Prostate gland (tissue), 2 donors: ENCODE results near the gene GTF3C2. TPM values are rescaled to one million over a fixed set of nuclear protein-coding genes. Genes with fewer than 3 reads are reported as not detected.

Experiments
- DNase-seq: peaks from one replicate; pipeline ENCODE4 v3.0.0-alpha.2; 2019; ENCODE audit warnings: low spot score
- H3K27ac ChIP-seq, 2 donors: fragments of 200-600 bp; sonication (generic); 2 replicates each; pipeline ENCODE4 v1.5.1; 2017 to 2019
- H3K27me3 ChIP-seq: fragments of 200-600 bp; sonication (generic); replicated peaks from 2 replicates; pipeline ENCODE4 v1.5.1; 2019; ENCODE audit not compliant: insufficient read depth
- H3K36me3 ChIP-seq, 2 donors: fragments of 200-600 bp; sonication (generic); 1 replicate in 1 of 2; 2 replicates in 1 of 2; pipeline versions ENCODE4 v1.5.1 to v1.8.1; 2017 to 2019
- H3K4me1 ChIP-seq: fragments of 200-600 bp; sonication (generic); replicated peaks from 2 replicates; pipeline ENCODE4 v1.5.1; 2019
- H3K4me3 ChIP-seq, 2 donors: fragments of 200-600 bp; sonication (generic); 2 replicates each; pipeline ENCODE4 v1.5.1; 2017 to 2019
- H3K9me3 ChIP-seq: fragments of 200-600 bp; sonication (generic); 2 replicates; pipeline ENCODE4 v1.5.1; 2017
- CTCF ChIP-seq, 4 experiments: fragments of 200-600 bp in 2 of 4; fragments of 450-650 bp in 2 of 4; sonication (generic) in 2 of 4; IDR thresholded peaks; 1 replicate in 3 of 4; 2 replicates in 1 of 4; pipeline ENCODE4 v1.5.1; 2016 to 2019; ENCODE audit warnings: antibody characterized with exemption in 4 of 4, mild to moderate bottlenecking in 2 of 4, moderate library complexity in 2 of 4
- POLR2A ChIP-seq: fragments of 450-650 bp; IDR thresholded peaks from one replicate; pipeline ENCODE4 v1.6.1; 2016; ENCODE audit warnings: antibody characterized with exemption, mild to moderate bottlenecking
- POLR2AphosphoS5 ChIP-seq: sonication (generic); formaldehyde crosslinking; IDR thresholded peaks from one replicate; pipeline ENCODE4 v1.6.1; 2017; ENCODE audit warnings: antibody characterized with exemption
- WGBS: methylation state at CpG from one replicate; pipeline ENCODE4 v1.1.5; 2018; 5-methylcytosine and 5-hydroxymethylcytosine counted together
- intact Hi-C: fragments of 100-400 bp; cut with DNase I; formaldehyde crosslinking; loops from one replicate; pipeline ENCODE4 v1.14.2; 2022
- total RNA-seq, 2 donors: library from RNA; depleted of rRNA; stranded (reverse); fragments of >200 nt; gene quantifications; one replicate each; pipeline ENCODE4 v1.1.0, GENCODE V29; 2016

Gene GTF3C2
- total RNA-seq, 2 donors from 2014 or later, result 41.2 to 66.1 TPM

- Histone ChIP-seq H3K4me1 (peaks cover 10% of the 10 kb centered on the region), H3K27me3 (peaks cover 3% of the 10 kb centered on the region), H3K4me3 (no peak overlapping the region), H3K36me3 (peaks cover 0 to 6% of the 10 kb centered on the region in 2 donors), H3K9me3 (no peaks in the 10 kb centered on the region), H3K27ac (no peak overlapping the region)
- DNase-seq, result no peak
- intact Hi-C loops, result no loop called here
- WGBS, result 10% methylated on average over 25 of the region's 75 CpGs
- no peak for TF ChIP-seq POLR2AphosphoS5
Measured at GRCh38 chr2:27307545-27308358, 48.8 kb downstream of the GTF3C2 start.

- Histone ChIP-seq H3K9me3 (no peaks in the 10 kb centered on the region), H3K36me3 (peaks cover 0 to 6% of the 10 kb centered on the region in 2 donors), H3K4me1 (peaks cover 10% of the 10 kb centered on the region), H3K27me3 (peaks cover 3% of the 10 kb centered on the region), H3K4me3 (no peak overlapping the region), H3K27ac (no peak overlapping the region)
- DNase-seq, result no peak
- WGBS, result 18% methylated on average over 14 of the region's 14 CpGs
- intact Hi-C loops, result no loop called here
- no peak for TF ChIP-seq POLR2A
- TF ChIP-seq CTCF (IDR thresholded peaks at IDR 0.05), result no peak
- no peak for TF ChIP-seq POLR2AphosphoS5
Measured at GRCh38 chr2:27307287-27307544, 49.3 kb downstream of the GTF3C2 start.

GRCh38 chr2:27306573-27307286 is 49.8 kb downstream of the GTF3C2 start:
- H3K36me3 ChIP-seq, result peaks cover 0 to 5% of the 10 kb centered on the region in 2 donors
- 2% methylated on average over 51 of the region's 51 CpGs for WGBS
- H3K27me3 ChIP-seq, result peaks cover 3% of the 10 kb centered on the region
- H3K9me3 ChIP-seq, result no peaks in the 10 kb centered on the region
- no peak overlapping the region for H3K27ac ChIP-seq
- intact Hi-C loops, result no loop called here
- no peak for DNase-seq
- H3K4me3 ChIP-seq, result no peak overlapping the region
- peaks cover 10% of the 10 kb centered on the region for H3K4me1 ChIP-seq
- TF ChIP-seq CTCF (IDR thresholded peaks at IDR 0.05) (no peak), POLR2AphosphoS5 (no peak), POLR2A (no peak)

- Histone ChIP-seq H3K4me3 (no peak overlapping the region), H3K27me3 (peaks cover 3% of the 10 kb centered on the region), H3K9me3 (no peaks in the 10 kb centered on the region), H3K27ac (no peak overlapping the region), H3K4me1 (peaks cover 10% of the 10 kb centered on the region), H3K36me3 (no peaks in the 10 kb centered on the region)
- no peak for DNase-seq
- intact Hi-C loops, result no loop called here
- 29% methylated on average over 26 of the region's 26 CpGs for WGBS
- TF ChIP-seq POLR2A (no peak), CTCF (IDR thresholded peaks at IDR 0.05) (no peak)
Measured at GRCh38 chr2:27306136-27306535, 50.4 kb downstream of the GTF3C2 start.

GRCh38 chr2:27305516-27305915 is 51.0 kb downstream of the GTF3C2 start:
- Histone ChIP-seq H3K27ac (no peak overlapping the region), H3K4me3 (no peak overlapping the region), H3K36me3 (no peaks in the 10 kb centered on the region), H3K4me1 (peaks cover 10% of the 10 kb centered on the region), H3K27me3 (peaks cover 3% of the 10 kb centered on the region), H3K9me3 (no peaks in the 10 kb centered on the region)
- intact Hi-C loops, result no loop called here
- DNase-seq, result no peak
- no peak for TF ChIP-seq POLR2AphosphoS5
- TF ChIP-seq POLR2A, result no peak
- TF ChIP-seq CTCF (IDR thresholded peaks at IDR 0.05), result no peak
- WGBS, result 88% methylated on average over 16 of the region's 16 CpGs
